ENCODE data around the gene ERC1. TPM values are rescaled to one million over a fixed set of nuclear protein-coding genes. Genes with fewer than 3 reads are reported as not detected.

ERC1 gene
- total and polyA plus RNA-seq, 2 donors from 2014 or later: 5.1 to 68.3 TPM

- Histone ChIP-seq H3K4me1 (ENCODE audit: control insufficient read depth in 2 of 3, insufficient read depth in 2 of 3, low read depth in 1 of 3, low read length in 3 of 3) (no peaks in the 10 kb centered on the region), H3K36me3 (ENCODE audit: control insufficient read depth in 2 of 3, insufficient read depth in 3 of 3, low read length in 3 of 3) (no peaks in the 10 kb centered on the region), H3K4me3 (ENCODE audit: low read length in 3 of 3) (no peak overlapping the region), H3K9me3 (ENCODE audit: control insufficient read depth in 2 of 3, insufficient read depth in 1 of 3, low read length in 3 of 3) (peaks cover 0 to 5% (median 0%) of the 10 kb centered on the region in 3 donors), H3K27ac (ENCODE audit: low read depth in 2 of 2, low read length in 2 of 2) (no peak overlapping the region), H3K9ac (ENCODE audit: low read length in 3 of 3) (no peak overlapping the region), H3K27me3 (ENCODE audit: control insufficient read depth, insufficient read depth, low read length) (no peaks in the 10 kb centered on the region)
- FAIRE-seq (no peak), DNase-seq (no peak)
- intact Hi-C loops (cut with DNase I): no loop called here
- TF ChIP-seq CTCF (IDR thresholded peaks at IDR 0.05; ENCODE audit: borderline replicate concordance, extremely low read depth, insufficient read depth): no peak
Observed at GRCh38 chr12:1199700-1200099, 208.7 kb downstream of the ERC1 start.

GRCh38 chr12:1201030-1201429, 210.0 kb downstream of the ERC1 start:
- Histone ChIP-seq H3K9me3 (ENCODE audit: control insufficient read depth in 2 of 3, insufficient read depth in 1 of 3, low read length in 3 of 3) (peaks cover 0 to 5% (median 0%) of the 10 kb centered on the region in 3 donors), H3K4me3 (ENCODE audit: low read length in 3 of 3) (no peak overlapping the region), H3K9ac (ENCODE audit: low read length in 3 of 3) (no peak overlapping the region), H3K36me3 (ENCODE audit: control insufficient read depth in 2 of 3, insufficient read depth in 3 of 3, low read length in 3 of 3) (no peaks in the 10 kb centered on the region), H3K27me3 (ENCODE audit: control insufficient read depth, insufficient read depth, low read length) (no peaks in the 10 kb centered on the region), H3K4me1 (ENCODE audit: control insufficient read depth in 2 of 3, insufficient read depth in 2 of 3, low read depth in 1 of 3, low read length in 3 of 3) (no peaks in the 10 kb centered on the region), H3K27ac (ENCODE audit: low read depth in 2 of 2, low read length in 2 of 2) (no peak overlapping the region)
- no peak for DNase-seq
- intact Hi-C loops (cut with DNase I): no loop called here
- FAIRE-seq: peak; percentile 3
- TF ChIP-seq CTCF (IDR thresholded peaks at IDR 0.05; ENCODE audit: borderline replicate concordance, extremely low read depth, insufficient read depth): no peak

GRCh38 chr12:1201886-1202285, 210.9 kb downstream of the ERC1 start:
- H3K9me3 ChIP-seq (ENCODE audit: control insufficient read depth in 2 of 3, insufficient read depth in 1 of 3, low read length in 3 of 3): peaks cover 0 to 5% (median 0%) of the 10 kb centered on the region in 3 donors
- FAIRE-seq (no peak), DNase-seq (no peak)
- intact Hi-C loops (cut with DNase I): no loop called here
- H3K9ac ChIP-seq (ENCODE audit: low read length in 3 of 3): no peak overlapping the region
- no peaks in the 10 kb centered on the region for H3K4me1 ChIP-seq (ENCODE audit: control insufficient read depth in 2 of 3, insufficient read depth in 2 of 3, low read depth in 1 of 3, low read length in 3 of 3)
- no peaks in the 10 kb centered on the region for H3K36me3 ChIP-seq (ENCODE audit: control insufficient read depth in 2 of 3, insufficient read depth in 3 of 3, low read length in 3 of 3)
- H3K27me3 ChIP-seq (ENCODE audit: control insufficient read depth, insufficient read depth, low read length): no peaks in the 10 kb centered on the region
- TF ChIP-seq CTCF (IDR thresholded peaks at IDR 0.05; ENCODE audit: borderline replicate concordance, extremely low read depth, insufficient read depth): no peak
- H3K4me3 ChIP-seq (ENCODE audit: low read length in 3 of 3): no peak overlapping the region
- no peak overlapping the region for H3K27ac ChIP-seq (ENCODE audit: low read depth in 2 of 2, low read length in 2 of 2)

DNA sequence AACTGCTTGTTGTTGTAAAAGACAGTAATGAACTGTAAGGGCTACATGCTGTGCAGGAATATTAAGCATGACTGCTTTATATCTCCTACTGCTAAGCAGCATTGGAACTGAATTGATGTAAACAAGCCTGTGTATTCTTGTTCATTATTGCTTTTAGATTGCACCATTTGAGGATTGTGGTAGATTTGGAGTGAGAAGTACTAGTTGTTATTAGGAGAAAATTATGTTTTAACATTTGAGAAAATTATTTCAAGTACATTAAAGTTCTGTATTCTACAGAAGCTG, 212.7 kb downstream of the ERC1 start:
- Histone ChIP-seq H3K27ac (ENCODE audit: low read depth in 2 of 2, low read length in 2 of 2) (no peak overlapping the region), H3K4me1 (ENCODE audit: control insufficient read depth in 2 of 3, insufficient read depth in 2 of 3, low read depth in 1 of 3, low read length in 3 of 3) (no peaks in the 10 kb centered on the region), H3K9ac (ENCODE audit: low read length in 3 of 3) (no peak overlapping the region), H3K36me3 (ENCODE audit: control insufficient read depth in 2 of 3, insufficient read depth in 3 of 3, low read length in 3 of 3) (no peaks in the 10 kb centered on the region), H3K4me3 (ENCODE audit: low read length in 3 of 3) (no peak overlapping the region), H3K27me3 (ENCODE audit: control insufficient read depth, insufficient read depth, low read length) (no peaks in the 10 kb centered on the region), H3K9me3 (ENCODE audit: control insufficient read depth in 2 of 3, insufficient read depth in 1 of 3, low read length in 3 of 3) (peaks cover 0 to 5% (median 0%) of the 10 kb centered on the region in 3 donors)
- TF ChIP-seq CTCF (IDR thresholded peaks at IDR 0.05; ENCODE audit: borderline replicate concordance, extremely low read depth, insufficient read depth): no peak
- intact Hi-C loops (cut with DNase I): no loop called here
- no peak for DNase-seq
- FAIRE-seq: no peak

Measured in kidney (tissue), 14 donors.